IMR-90 (cell line): ENCODE measurements around the gene SLC35F6. TPM values are rescaled to one million over a fixed set of nuclear protein-coding genes. Genes with fewer than 3 reads are reported as not detected.
A peak's percentile ranks its signal among the peaks of the same experiment; 100 is the strongest.

Experiments
- ATAC-seq: fragments of 200-7000 bp; cut with Tn5 transposase; 2 replicates; pipeline ENCODE4 v1.9.1; 2020; ENCODE audit warnings: low read depth, mild to moderate bottlenecking, moderate library complexity
- BruUV-seq: library from RNA; stranded (reverse); fragments of 400-500 nt; replicated peaks from 2 replicates; lab custom pipeline; 2021; lab: Mats Ljungman, UMichigan
- CTCF ChIA-PET: fragments of 300-600 bp; formaldehyde crosslinking; extraction: SDS; loops from one replicate; lab custom pipeline; 2021; ENCODE audit warnings: antibody characterized with exemption; lab: Yijun Ruan, JAX
- POLR2A ChIA-PET: fragments of 300-600 bp; sonication (Branson Sonifier 250); formaldehyde crosslinking; loops from one replicate; lab custom pipeline; 2022; ENCODE audit warnings: antibody characterized with exemption; ENCODE audit not compliant: unreplicated experiment; lab: Charles Lee
- DNase-seq: peaks from one replicate; pipeline ENCODE4 v3.0.0; 2013
- H2AFZ ChIP-seq: replicated peaks from 2 replicates; pipeline ENCODE3; 2013; ENCODE audit warnings: low read length, mild to moderate bottlenecking; ENCODE audit not compliant: poor library complexity
- H2AK5ac ChIP-seq: 2 replicates; pipeline ENCODE4 v1.6.1; 2013; ENCODE audit warnings: low read depth, low read length, inconsistent platforms
- H2AK9ac ChIP-seq: replicated peaks from 2 replicates; pipeline ENCODE3; 2013; ENCODE audit warnings: mild to moderate bottlenecking, low read depth, low read length, moderate library complexity; ENCODE audit not compliant: poor library complexity
- H2BK120ac ChIP-seq: 2 replicates; pipeline ENCODE4 v1.6.1; 2013; ENCODE audit warnings: low read depth, low read length, inconsistent platforms
- H2BK15ac ChIP-seq: 3 replicates; pipeline ENCODE4 v1.6.1; 2013; ENCODE audit warnings: low read depth, low read length, inconsistent platforms
- H2BK20ac ChIP-seq: 2 replicates; pipeline ENCODE4 v1.6.1; 2013; ENCODE audit warnings: low read depth, mild to moderate bottlenecking, inconsistent platforms, low read length, moderate library complexity
- H2BK5ac ChIP-seq: 2 replicates; pipeline ENCODE4 v1.6.1; 2013; ENCODE audit warnings: mild to moderate bottlenecking, low read depth, low read length, inconsistent platforms; ENCODE audit not compliant: poor library complexity, severe bottlenecking
- H3K14ac ChIP-seq: replicated peaks from 2 replicates; pipeline ENCODE4 v1.6.1; 2013; ENCODE audit warnings: low read depth, low read length, inconsistent platforms
- H3K18ac ChIP-seq: 2 replicates; pipeline ENCODE4 v1.6.1; 2013; ENCODE audit warnings: low read depth, low read length, control low read depth
- H3K23ac ChIP-seq: 2 replicates; pipeline ENCODE4 v1.6.1; 2013; ENCODE audit warnings: low read depth, low read length, inconsistent platforms
- H3K27ac ChIP-seq: 2 replicates; pipeline ENCODE4 v1.5.1; 2013; ENCODE audit warnings: mild to moderate bottlenecking, control low read depth, low read length; ENCODE audit not compliant: insufficient read depth
- H3K27me3 ChIP-seq: 2 replicates; pipeline ENCODE4 v1.6.1; 2013; ENCODE audit warnings: low read length; ENCODE audit not compliant: control insufficient read depth, insufficient read depth
- H3K36me3 ChIP-seq: 2 replicates; pipeline ENCODE4 v1.6.1; 2013; ENCODE audit warnings: low read length, mixed read lengths; ENCODE audit not compliant: control insufficient read depth, insufficient read depth
- H3K4ac ChIP-seq: 2 replicates; pipeline ENCODE4 v1.6.1; 2013; ENCODE audit warnings: low read depth, low read length, inconsistent platforms
- H3K4me1 ChIP-seq: 2 replicates; pipeline ENCODE4 v1.6.1; 2013; ENCODE audit warnings: low read length, mixed read lengths; ENCODE audit not compliant: control insufficient read depth, insufficient read depth
- H3K4me2 ChIP-seq: 2 replicates; pipeline ENCODE4 v1.6.1; 2013; ENCODE audit warnings: low read depth, mild to moderate bottlenecking, control low read depth, low read length, moderate library complexity
- H3K4me3 ChIP-seq: 2 replicates; pipeline ENCODE4 v1.5.1; 2013; ENCODE audit warnings: low read depth, mild to moderate bottlenecking, control low read depth, low read length, moderate library complexity; ENCODE audit not compliant: insufficient read depth
- H3K56ac ChIP-seq: 2 replicates; pipeline ENCODE4 v1.6.1; 2013; ENCODE audit warnings: low read length, inconsistent platforms; ENCODE audit not compliant: insufficient read depth; ENCODE audit errors: extremely low read depth
- H3K79me1 ChIP-seq, 2 experiments: 2 replicates each; pipeline ENCODE4 v1.6.1; 2013; ENCODE audit warnings: low read length in 2 of 2, inconsistent platforms in 1 of 2, low read depth in 1 of 2
- H3K9ac ChIP-seq: 2 replicates; pipeline ENCODE4 v1.6.1; 2013; ENCODE audit warnings: low read depth, low read length, control low read depth
- H3K9me1 ChIP-seq: 2 replicates; pipeline ENCODE4 v1.6.1; 2013; ENCODE audit warnings: low read length, inconsistent platforms; ENCODE audit not compliant: insufficient read depth
- H3K9me3 ChIP-seq: 2 replicates; pipeline ENCODE4 v1.6.1; 2013; ENCODE audit warnings: low read length; ENCODE audit not compliant: control insufficient read depth, insufficient read depth
- H4K20me1 ChIP-seq: 2 replicates; pipeline ENCODE4 v1.6.1; 2013; ENCODE audit warnings: low read length, inconsistent platforms; ENCODE audit not compliant: insufficient read depth
- H4K5ac ChIP-seq: 2 replicates; pipeline ENCODE4 v1.6.1; 2013; ENCODE audit warnings: mild to moderate bottlenecking, low read depth, low read length, control low read depth
- H4K8ac ChIP-seq, 2 experiments: 2 replicates each; pipeline ENCODE4 v1.6.1; 2013; ENCODE audit warnings: low read depth in 2 of 2, low read length in 2 of 2, control low read depth in 1 of 2, inconsistent platforms in 1 of 2
- H4K91ac ChIP-seq: 2 replicates; pipeline ENCODE4 v1.6.1; 2013; ENCODE audit warnings: low read depth, low read length, inconsistent platforms; ENCODE audit not compliant: insufficient read depth
- FOS ChIP-seq: fragments of 150-350 bp; IDR thresholded peaks from 2 replicates; pipeline ENCODE4 v1.6.1; 2016; ENCODE audit warnings: low read depth, low read length
- MAZ ChIP-seq: IDR thresholded peaks from 2 replicates; pipeline ENCODE4 v1.6.1; 2012; ENCODE audit warnings: low read depth, mild to moderate bottlenecking, low read length, improper control_type of control experiment, moderate library complexity, borderline replicate concordance
- POLR2A ChIP-seq: IDR thresholded peaks from 2 replicates; pipeline ENCODE4 v1.6.1; 2012; ENCODE audit warnings: mild to moderate bottlenecking, low read depth, low read length
- RAD21 ChIP-seq: IDR thresholded peaks from 2 replicates; pipeline ENCODE4 v1.6.1; 2012; ENCODE audit warnings: low read length, improper control_type of control experiment
- RCOR1 ChIP-seq: IDR thresholded peaks from 2 replicates; pipeline ENCODE4 v1.6.1; 2012; ENCODE audit warnings: mild to moderate bottlenecking, low read length, improper control_type of control experiment; ENCODE audit not compliant: insufficient replicate concordance
- RFX5 ChIP-seq: IDR thresholded peaks from 2 replicates; pipeline ENCODE4 v1.8.0; 2012; ENCODE audit warnings: low read depth, mild to moderate bottlenecking, low read length, moderate library complexity
- SMC3 ChIP-seq: fragments of 150-350 bp; IDR thresholded peaks from 2 replicates; pipeline ENCODE4 v1.6.1; 2016; ENCODE audit warnings: low read depth, mild to moderate bottlenecking, antibody characterized with exemption, low read length, moderate library complexity
- WGBS, 2 experiments: methylation state at CpG; one replicate each; pipeline versions ENCODE4 v1.1.5 to v1.1.7; 2013; ENCODE audit warnings: missing lambda C conversion rate in 2 of 2; ENCODE audit not compliant: insufficient read length in 1 of 2; ENCODE audit errors: extremely low coverage in 2 of 2; 5-methylcytosine and 5-hydroxymethylcytosine counted together
- dilution Hi-C: fragments of 300-500 bp; cut with HindIII; formaldehyde crosslinking; loops from one replicate; pipeline ENCODE4 v1.14.3; 2018; ENCODE audit warnings: low sequenced_read_pairs; ENCODE audit not compliant: unreplicated experiment
- in situ Hi-C: fragments of 300-500 bp; cut with MboI; formaldehyde crosslinking; loops from 3 replicates; pipeline ENCODE4 v1.14.3; 2019; ENCODE audit warnings: low sequenced_read_pairs, inconsistent platforms, mixed read lengths
- intact Hi-C: fragments of 100-400 bp; cut with micrococcal nuclease; formaldehyde crosslinking; loops from 2 replicates; pipeline ENCODE4 v1.10.0; 2022
- polyA plus RNA-seq, 3 experiments: library from polyadenylated mRNA; depleted of rRNA; stranded (reverse); fragments of >200 nt; gene quantifications; 2 replicates each; pipeline ENCODE4 v1.2.3, GENCODE V29; 2012; ENCODE audit warnings: low replicate concordance in 1 of 3
- total RNA-seq: library from RNA; depleted of rRNA; stranded (reverse); fragments of >200 nt; gene quantifications from 2 replicates; pipeline ENCODE4 v1.2.3, GENCODE V29; 2012
- TF ChIP-seq, protein P1 (sequence below): conservative IDR thresholded peaks from 2 replicates; pipeline ENCODE4 v1.5.1; 2012; ENCODE audit warnings: mild to moderate bottlenecking, low read depth, low read length, improper control_type of control experiment

Gene SLC35F6
- total and polyA plus RNA-seq, 2 of the 4 experiments (the other 2 are of a cell fraction) = 19.1 to 30.6 TPM

DNA sequence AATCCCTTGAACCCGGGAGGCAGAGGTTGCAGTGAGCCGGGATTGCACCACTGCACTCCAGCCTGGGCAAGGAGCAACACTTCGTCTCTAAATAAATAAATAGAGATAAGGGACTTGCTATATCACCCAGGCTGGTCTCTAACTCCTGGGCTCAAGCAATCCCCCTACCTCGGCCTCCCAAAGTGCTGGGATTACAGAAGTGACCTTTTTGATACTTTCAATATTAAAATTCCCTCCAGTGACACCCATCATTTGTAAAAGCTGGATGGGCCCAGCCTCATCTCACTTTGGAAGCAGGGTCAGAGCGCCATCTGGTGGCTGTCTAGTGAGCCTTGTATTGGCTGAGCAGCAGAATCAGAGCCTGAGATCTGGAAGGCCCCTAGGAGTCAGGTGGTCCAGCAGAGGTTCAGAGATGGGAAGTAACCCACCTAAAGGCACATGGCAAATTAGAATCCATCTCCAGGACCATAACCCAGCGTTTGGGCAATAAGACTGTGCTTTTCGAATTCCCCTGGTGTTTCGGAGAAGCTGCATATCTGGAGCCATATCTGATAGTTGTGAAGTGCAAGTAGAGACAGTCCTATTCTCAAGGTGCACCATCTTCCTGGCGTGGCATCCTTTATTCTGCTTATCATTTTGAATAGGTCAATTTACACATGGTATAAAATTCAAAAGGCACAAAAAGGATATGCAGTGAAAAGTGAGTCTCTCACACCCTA is 18.3 kb upstream of the SLC35F6 start:
- no peak overlapping the region for H2BK15ac ChIP-seq
- H3K9me1 ChIP-seq = no peaks in the 10 kb centered on the region
- H3K36me3 ChIP-seq = no peaks in the 10 kb centered on the region
- H3K9me3 ChIP-seq = no peaks in the 10 kb centered on the region
- H3K4me2 ChIP-seq = no peak overlapping the region
- no peak for TF ChIP-seq RFX5
- no peak for TF ChIP-seq MAZ
- peak; percentile 96 for TF ChIP-seq SMC3
- TF ChIP-seq, protein P1, sequence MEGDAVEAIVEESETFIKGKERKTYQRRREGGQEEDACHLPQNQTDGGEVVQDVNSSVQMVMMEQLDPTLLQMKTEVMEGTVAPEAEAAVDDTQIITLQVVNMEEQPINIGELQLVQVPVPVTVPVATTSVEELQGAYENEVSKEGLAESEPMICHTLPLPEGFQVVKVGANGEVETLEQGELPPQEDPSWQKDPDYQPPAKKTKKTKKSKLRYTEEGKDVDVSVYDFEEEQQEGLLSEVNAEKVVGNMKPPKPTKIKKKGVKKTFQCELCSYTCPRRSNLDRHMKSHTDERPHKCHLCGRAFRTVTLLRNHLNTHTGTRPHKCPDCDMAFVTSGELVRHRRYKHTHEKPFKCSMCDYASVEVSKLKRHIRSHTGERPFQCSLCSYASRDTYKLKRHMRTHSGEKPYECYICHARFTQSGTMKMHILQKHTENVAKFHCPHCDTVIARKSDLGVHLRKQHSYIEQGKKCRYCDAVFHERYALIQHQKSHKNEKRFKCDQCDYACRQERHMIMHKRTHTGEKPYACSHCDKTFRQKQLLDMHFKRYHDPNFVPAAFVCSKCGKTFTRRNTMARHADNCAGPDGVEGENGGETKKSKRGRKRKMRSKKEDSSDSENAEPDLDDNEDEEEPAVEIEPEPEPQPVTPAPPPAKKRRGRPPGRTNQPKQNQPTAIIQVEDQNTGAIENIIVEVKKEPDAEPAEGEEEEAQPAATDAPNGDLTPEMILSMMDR = peak; percentile 96
- no peak for TF ChIP-seq POLR2A
- no peak for TF ChIP-seq FOS
- peak; percentile 95 for TF ChIP-seq RAD21
- TF ChIP-seq RCOR1 = no peak
- H4K20me1 ChIP-seq = no peaks in the 10 kb centered on the region
- dilution Hi-C loops (no loop called here), in situ Hi-C loops (no loop called here), intact Hi-C loops (loop anchor here (1.0 to 10.0 kb wide), 3 partner anchors 140 to 401 kb away; partner anchors contain the start of genes ADGRF3 and SELENOI)
- peak overlapping the region; percentile 40 for H2AK9ac ChIP-seq
- POLR2A ChIA-PET = interaction anchor here (0.8 kb wide), 1 partner anchor 141 kb away, joined by 3 read pairs; no protein-coding TSS in a partner anchor
- ATAC-seq = peak; percentile 90
- CTCF ChIA-PET = interaction anchor here (0.6 to 2.6 kb wide), 10 partner anchors 19 to 398 kb away, joined by 3 to 33 read pairs (median 4); no protein-coding TSS in a partner anchor
- no peak overlapping the region for H2BK5ac ChIP-seq
- no peak overlapping the region for H3K4ac ChIP-seq
- H3K14ac ChIP-seq = no peak overlapping the region
- H3K4me3 ChIP-seq = no peak overlapping the region
- peaks cover 2% of the 10 kb centered on the region for H3K4me1 ChIP-seq
- DNase-seq = peak; percentile 78
- H4K5ac ChIP-seq = no peak overlapping the region
- H3K27ac ChIP-seq = no peak overlapping the region
- H2AK5ac ChIP-seq = no peak overlapping the region
- H3K9ac ChIP-seq = no peak overlapping the region
- no peak overlapping the region for H3K18ac ChIP-seq
- H2AFZ ChIP-seq = peak overlapping the region; percentile 74
- BruUV-seq = no TSS peak
- no peak overlapping the region for H3K56ac ChIP-seq
- H4K91ac ChIP-seq = no peak overlapping the region
- no CpG with 5 or more reads among the region's 9 CpGs for WGBS, 2 experiments
- no peak overlapping the region for H3K23ac ChIP-seq
- H2BK20ac ChIP-seq = peak overlapping the region; percentile 65; the same call in 1 of the 2 replicates
- peaks cover 5% of the 10 kb centered on the region; the same call in 1 of the 2 replicates for H3K27me3 ChIP-seq
- H3K79me1 ChIP-seq = peaks cover 0 to 3% of the 10 kb centered on the region in 2 experiments; a peak in 2 of 4 replicates
- H4K8ac ChIP-seq = no peak overlapping the region
- no peak overlapping the region for H2BK120ac ChIP-seq
